ENCODE data around the gene FHOD1.

DNA sequence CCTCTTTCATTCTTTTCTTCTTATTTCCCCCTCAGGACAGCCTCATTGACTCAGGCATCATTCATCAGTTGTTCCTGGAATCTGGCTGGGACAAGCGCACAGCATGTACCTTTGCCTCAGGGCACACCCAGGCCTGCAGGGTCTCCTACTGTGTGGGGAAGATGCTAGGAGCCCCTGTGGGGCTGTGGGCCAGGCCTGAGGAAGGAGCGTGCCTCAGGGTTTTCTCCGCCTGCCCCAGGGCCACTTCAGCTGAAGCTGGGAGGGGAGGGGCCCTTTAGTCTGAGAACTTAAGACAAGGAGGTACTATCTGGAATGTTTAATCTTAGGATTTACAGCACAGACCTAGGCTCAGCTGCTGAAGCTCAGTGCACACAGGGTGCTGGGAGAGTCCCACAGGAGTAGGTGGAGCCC lies 40.4 kb downstream of the FHOD1 start:
- TF ChIP-seq POLR2AphosphoS5 (IDR thresholded peaks at IDR 0.05) (no peak), EP300 (IDR thresholded peaks at IDR 0.05) (no peak), POLR2A (IDR thresholded peaks at IDR 0.05) (no peak)
- TF ChIP-seq, protein P1, sequence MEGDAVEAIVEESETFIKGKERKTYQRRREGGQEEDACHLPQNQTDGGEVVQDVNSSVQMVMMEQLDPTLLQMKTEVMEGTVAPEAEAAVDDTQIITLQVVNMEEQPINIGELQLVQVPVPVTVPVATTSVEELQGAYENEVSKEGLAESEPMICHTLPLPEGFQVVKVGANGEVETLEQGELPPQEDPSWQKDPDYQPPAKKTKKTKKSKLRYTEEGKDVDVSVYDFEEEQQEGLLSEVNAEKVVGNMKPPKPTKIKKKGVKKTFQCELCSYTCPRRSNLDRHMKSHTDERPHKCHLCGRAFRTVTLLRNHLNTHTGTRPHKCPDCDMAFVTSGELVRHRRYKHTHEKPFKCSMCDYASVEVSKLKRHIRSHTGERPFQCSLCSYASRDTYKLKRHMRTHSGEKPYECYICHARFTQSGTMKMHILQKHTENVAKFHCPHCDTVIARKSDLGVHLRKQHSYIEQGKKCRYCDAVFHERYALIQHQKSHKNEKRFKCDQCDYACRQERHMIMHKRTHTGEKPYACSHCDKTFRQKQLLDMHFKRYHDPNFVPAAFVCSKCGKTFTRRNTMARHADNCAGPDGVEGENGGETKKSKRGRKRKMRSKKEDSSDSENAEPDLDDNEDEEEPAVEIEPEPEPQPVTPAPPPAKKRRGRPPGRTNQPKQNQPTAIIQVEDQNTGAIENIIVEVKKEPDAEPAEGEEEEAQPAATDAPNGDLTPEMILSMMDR (IDR thresholded peaks at IDR 0.05), result no peak
